SK-MEL-5 (cell line): ENCODE data around the gene AMOTL1. TPM values are rescaled to one million over a fixed set of nuclear protein-coding genes. Genes with fewer than 3 reads are reported as not detected.

Experiments
- DNase-seq: peaks from one replicate; pipeline ENCODE4 v3.0.0-alpha.2; 2016; ENCODE audit warnings: low read depth, low spot score
- in situ Hi-C: cut with HindIII; loops from 2 replicates; pipeline ENCODE4 v1.10.0; 2016; ENCODE audit warnings: low sequenced_read_pairs, high pct_unique_total_duplicates, low pct_unique_long_range_greater_than_20kb
- total RNA-seq: library from RNA; depleted of rRNA; stranded (reverse); fragments of >200 nt; shearing (Covaris generic); gene quantifications from 2 replicates; pipeline ENCODE4 v1.2.3, GENCODE V29; 2014

AMOTL1 gene
- total RNA-seq, 1 experiment from 2014 or later, result 12.0 TPM

DNA sequence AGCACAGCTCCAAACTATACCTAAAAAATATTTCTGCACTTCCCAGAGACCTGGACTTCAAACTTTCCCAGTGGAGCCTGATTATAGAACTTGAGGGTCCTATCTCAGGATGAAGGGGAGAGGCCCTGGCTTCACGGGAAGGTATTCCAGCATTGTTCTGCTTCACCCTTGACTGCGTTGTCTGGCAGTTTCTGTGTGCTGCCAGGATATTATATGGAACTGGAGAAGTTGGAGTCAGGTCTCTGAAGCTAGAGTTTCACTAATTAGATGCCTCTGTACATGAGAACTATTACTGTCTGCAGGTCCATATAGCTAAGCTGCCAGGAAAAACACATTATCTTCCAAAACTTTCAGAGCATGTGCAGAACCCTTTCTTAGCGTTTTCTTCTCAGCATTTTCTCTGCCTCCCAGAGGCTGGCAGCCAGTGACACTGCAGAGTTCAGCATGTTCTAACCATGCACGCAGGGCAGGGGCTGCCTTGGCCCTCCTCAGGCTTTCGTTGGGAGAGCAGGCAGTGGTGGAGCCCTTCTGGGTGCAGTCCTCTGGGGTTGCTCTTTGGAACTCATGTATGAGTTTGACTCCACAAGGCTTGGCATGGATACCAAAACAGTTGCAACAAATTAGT lies 105.9 kb downstream of the AMOTL1 start:
- DNase-seq, result no peak
- in situ Hi-C loops, result no loop called here

GRCh38 chr11:94876222-94876621 lies 108.1 kb downstream of the AMOTL1 start:
- in situ Hi-C loops, result no loop called here

DNA sequence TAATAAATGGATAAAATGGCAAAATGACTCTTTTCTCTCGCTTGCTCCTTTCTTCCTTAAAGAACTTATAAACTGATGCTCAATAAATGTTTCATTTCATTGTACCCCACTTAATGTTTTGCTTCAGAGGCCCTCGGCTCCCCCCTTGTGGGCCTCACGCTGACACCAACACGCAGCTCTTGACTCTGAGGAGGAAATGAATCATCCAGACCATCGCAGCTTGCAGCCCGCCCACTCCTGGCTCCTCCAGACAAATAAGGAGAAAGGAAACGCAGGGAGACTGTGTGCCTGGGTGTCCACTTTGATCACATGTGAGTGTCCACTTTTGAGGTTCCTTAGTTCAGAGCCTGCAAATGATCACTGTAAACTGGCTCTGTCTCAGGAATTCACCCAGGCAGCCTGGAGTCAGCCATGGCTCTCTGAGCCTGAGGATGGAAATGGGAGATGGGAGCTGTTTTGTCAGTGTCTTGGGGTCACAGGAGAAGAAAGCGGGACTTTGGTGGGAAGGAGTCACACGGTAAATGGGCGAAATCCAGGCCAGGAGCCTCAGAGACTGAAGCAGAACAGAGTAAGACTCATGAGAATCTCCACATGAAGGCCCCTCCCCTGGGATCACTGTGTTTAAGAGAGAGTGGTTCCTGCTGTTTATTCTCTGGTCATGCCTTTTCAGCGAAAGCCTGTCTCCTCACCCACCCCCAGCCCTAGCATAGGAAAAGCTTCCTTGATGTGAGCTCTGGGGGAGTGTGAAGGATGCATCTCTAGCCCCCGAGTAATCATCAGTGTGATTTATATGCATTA lies 108.7 kb downstream of the AMOTL1 start:
- in situ Hi-C loops, result no loop called here
- peak; percentile 67 for DNase-seq

More at GRCh38 chr11:94876222-94876621, 108.1 kb downstream of the AMOTL1 start:
- no peak for DNase-seq

DNA sequence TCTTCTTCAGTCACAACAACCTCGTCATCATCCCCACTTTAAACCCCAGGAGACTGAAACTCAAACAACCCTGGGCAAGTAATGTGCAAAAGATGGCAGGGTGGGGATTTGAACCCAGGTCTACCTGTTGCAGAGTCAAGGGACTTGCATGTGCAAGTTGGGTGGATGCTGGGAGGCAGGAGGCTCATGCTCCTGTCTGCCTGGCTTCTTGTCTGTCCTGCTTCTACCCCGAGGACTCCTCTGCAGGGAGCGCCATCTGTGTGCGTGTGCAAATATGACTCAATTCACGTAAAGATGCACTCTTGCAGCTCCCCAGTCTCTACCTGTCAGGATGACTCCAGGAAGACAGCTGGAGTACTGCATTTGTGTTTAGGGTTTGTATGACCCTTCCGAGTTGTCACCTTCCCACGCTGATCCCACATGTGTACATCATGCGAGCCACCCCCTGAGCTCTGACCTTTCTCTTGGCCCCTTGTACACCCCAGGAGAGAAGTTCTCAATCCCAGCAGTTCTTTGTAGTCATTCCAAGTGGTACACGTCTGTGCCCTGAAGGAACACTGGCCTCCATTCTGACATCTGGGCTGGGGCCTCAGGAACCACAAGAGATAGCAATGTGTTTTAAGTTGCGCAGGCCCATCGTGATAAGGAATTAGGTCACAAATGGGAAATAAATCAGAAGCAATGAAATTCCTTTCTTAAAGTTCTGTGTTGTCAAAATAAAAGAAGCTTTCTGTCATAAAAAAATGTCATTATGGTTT lies 109.5 kb downstream of the AMOTL1 start:
- in situ Hi-C loops, result no loop called here

GRCh38 chr11:94879006-94879405 lies 110.8 kb downstream of the AMOTL1 start:
- DNase-seq, result no peak
- in situ Hi-C loops, result no loop called here

More for the DNA sequence above, 109.5 kb downstream of the AMOTL1 start:
- DNase-seq, result no peak

GRCh38 chr11:94880216-94880615 lies 112.1 kb downstream of the AMOTL1 start:
- DNase-seq, result no peak
- in situ Hi-C loops, result no loop called here

- DNase-seq, result no peak
- in situ Hi-C loops, result no loop called here
These were observed 114.8 kb downstream of the AMOTL1 start for GRCh38 chr11:94882931-94883330.

GRCh38 chr11:94883878-94884277 lies 115.7 kb downstream of the AMOTL1 start:
- in situ Hi-C loops, result no loop called here
- DNase-seq, result no peak

GRCh38 chr11:94884376-94884775 lies 116.2 kb downstream of the AMOTL1 start:
- in situ Hi-C loops, result no loop called here
- no peak for DNase-seq

DNA sequence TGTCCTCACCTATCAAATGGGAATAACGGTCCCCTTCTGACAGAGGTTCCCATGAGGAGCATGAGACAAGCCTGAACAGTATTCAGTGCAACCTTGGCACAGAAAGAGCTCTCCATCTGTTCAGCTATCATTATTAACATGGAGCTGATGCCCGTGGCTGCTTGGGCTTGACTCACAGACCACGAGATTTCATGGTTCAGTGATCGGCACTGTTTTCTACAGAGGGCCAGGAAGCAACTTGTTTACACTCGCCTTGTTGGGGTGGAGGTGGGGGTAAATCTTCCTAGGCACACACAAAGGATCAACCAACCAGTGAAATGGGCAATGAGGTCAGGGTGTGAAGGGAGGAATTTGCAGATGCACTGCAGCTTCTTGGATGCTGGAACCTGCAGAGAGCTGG lies 117.0 kb downstream of the AMOTL1 start:
- in situ Hi-C loops, result no loop called here
- no peak for DNase-seq

DNA sequence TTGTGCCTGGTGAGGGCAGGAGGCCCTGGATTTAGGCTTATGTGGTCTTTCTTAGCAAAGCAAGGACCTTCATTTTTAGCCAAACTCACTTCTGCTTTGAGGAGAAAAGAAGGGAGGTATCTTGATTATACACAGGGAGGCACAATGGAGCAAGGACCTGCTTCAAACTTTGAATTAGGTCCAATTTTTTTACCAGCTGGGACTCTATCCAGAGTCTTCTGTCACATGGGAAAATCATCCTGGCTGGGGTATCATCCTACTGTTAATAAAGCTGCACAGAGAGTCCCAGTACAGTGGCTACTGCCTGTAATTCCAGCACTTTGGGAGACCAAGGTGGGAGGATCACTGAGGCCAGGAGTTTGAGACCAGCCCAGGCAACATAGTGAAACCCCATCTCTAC lies 117.4 kb downstream of the AMOTL1 start:
- in situ Hi-C loops, result no loop called here
- no peak for DNase-seq

DNA sequence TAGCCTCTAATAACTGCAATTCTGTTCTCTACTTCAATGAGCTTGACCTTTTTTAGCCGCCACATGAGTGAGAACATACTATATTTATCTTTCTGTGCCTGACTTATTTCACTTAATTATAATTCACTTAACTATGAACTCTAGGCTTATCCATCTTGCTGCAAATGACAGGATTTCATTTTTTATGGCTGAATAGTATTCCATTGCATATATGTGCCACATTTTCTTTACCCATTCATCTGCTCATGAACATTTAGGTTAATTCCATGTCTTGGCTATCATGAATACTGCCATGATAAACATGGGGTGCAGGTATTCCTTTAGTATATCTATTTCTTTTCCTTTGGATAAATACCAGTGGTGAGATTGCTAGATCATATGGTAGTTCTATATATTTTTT lies 120.0 kb downstream of the AMOTL1 start:
- in situ Hi-C loops, result no loop called here
- no peak for DNase-seq

DNA sequence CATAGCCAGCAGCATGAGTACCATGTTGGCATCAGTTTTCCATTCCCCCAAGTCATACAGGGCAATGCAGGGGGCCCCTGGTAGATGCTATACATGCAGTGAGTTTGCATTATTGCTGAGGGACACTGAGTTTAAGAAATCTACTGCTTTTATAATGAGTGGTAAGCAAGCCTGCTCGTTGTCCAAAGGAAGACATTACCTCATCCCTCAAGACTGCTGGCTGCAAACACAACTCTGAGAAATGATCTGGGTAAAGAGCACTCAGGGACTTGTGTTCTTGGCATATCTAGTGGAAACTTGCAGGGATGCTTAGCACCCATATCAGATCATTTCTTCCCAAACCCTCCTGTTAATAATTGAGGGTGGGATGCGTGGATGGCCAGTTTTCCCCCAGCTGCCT lies 127.3 kb downstream of the AMOTL1 start:
- no peak for DNase-seq
- in situ Hi-C loops, result no loop called here

GRCh38 chr11:94895971-94896370 lies 127.8 kb downstream of the AMOTL1 start:
- in situ Hi-C loops, result no loop called here
- no peak for DNase-seq

GRCh38 chr11:94897330-94897768 lies 129.2 kb downstream of the AMOTL1 start:
- DNase-seq, result peak; percentile 61
- in situ Hi-C loops, result no loop called here

DNA sequence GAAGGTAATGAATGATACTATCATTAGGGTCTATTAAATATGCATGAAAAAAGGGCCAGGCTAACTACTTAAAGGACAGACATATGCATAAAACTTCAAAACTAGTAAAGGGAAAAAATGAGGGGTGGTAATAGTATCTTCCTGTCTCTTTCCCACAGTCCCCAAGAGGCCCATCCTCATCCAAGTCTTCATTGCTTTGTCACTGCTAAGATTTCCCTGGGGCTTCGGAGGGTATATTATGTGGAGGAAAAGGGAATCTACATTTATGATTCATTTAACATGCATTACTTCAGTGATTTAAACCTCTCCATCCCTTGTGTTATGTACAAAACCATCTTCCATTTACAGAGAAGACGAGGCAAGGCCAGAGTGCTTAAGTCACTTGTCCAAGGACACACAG lies 139.1 kb downstream of the AMOTL1 start:
- in situ Hi-C loops, result no loop called here
- DNase-seq, result no peak

DNA sequence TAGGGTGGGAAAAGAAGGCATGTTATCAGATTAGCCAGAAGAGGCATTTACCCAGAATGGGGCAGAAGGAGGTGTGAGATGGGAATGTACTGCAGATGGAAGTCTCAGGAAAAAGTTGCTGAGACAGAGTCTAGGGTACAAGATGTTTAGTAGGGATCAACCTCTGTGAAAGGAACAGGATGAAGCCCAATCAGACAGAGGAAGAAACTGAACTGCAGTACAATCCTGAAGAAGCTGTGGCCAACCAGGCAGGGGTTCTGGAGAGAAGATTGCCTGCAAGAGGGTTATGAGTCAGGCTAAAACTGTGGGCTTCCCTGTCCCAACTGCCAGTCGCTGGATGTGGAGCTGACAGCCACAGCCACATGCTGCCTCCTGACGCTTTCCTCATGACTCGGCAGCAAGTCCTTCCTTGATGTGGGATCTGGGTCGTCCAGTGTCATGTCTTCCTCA lies 141.2 kb downstream of the AMOTL1 start:
- no peak for DNase-seq
- in situ Hi-C loops, result no loop called here

GRCh38 chr11:94910270-94910669 lies 142.1 kb downstream of the AMOTL1 start:
- DNase-seq, result no peak
- in situ Hi-C loops, result no loop called here
